GM21529 (cell line): ENCODE measurements around the gene ZBTB21.

ENCODE experiments used
- ATAC-seq: cut with Tn5 transposase; IDR thresholded peaks from one replicate; pipeline ENCODE4 v1.9.1; 2021; ENCODE audit not compliant: unreplicated experiment

The ZBTB21 gene

DNA sequence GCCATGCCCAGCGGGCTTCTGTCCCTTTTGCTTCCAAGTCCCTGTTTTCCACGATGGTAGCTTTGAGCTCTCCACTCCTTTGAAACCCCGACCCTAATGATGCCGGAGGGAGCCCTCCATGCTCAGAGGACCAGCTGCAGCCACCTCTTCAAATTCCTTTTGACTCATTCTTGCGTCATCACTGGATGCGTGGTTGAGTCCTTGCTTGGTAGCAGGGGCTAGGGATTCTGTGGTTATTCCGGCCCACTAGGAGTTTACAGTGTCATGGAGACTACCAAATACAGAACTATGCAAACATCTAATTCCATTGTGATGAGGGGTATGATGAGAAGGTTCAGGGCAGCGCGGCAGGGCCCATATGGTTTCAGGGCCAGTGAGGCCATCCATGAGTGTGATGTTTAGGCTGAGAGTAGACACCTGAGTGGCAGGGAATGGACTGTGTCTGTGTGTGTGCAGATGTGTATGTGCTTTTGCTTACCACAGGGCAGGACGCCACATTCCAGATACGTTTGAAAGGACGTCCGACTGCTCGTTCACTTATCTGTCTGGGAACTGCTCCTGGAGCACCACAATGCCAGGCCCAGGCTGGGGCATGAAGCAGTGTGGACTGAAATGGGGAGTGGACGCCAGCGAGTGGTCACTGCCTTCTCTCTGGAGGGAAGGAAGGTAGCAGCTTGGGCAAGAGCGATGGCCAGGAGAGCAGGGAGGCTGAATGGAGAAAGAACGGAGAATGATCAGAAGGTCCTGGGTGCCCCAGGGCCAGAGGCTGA, 30.4 kb upstream of the ZBTB21 start:
- no peak for ATAC-seq

DNA sequence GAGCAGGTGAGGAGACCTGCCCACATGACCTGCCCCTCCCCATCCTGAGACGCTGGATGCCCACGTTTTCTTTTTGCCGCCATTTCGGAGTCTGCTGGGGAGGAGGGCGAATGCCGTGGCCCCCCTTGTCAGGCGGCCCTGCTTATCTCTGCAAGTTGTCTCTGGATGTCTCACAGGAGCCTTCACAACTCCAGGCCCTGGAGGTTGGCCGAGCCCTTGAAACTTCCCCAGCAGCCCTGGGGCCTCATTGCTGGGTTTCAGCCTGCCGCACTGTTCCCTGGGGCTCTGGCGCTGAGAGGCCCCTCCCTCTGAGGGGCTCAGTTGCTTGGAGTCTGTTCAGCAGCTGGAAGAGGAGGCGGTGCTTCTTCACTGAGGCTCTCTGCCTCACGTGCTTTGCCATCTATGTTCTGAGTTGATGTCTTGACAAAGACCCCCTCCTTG, 29.8 kb upstream of the ZBTB21 start:
- no peak for ATAC-seq

DNA sequence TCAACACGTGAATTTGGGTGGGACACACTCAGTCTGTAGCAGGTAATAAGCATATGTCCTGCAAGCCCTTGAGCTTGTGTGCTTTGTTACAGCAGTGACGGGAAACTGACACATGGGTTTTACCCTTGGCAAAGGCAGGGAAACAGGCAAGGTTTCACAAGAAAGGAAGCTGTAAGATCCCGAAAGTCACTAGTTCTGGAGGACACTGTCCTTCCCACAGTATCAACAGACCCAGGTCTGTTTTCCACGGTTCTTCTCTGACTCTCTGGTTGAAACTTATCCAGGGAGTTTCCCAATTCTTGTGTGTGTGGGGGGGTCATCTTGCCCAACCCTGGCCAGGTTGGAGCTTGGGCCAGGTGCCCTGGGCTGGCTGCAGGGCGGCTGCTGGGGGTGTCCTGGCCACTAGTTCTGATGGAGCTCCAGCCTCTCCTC, 29.3 kb upstream of the ZBTB21 start:
- no peak for ATAC-seq

DNA sequence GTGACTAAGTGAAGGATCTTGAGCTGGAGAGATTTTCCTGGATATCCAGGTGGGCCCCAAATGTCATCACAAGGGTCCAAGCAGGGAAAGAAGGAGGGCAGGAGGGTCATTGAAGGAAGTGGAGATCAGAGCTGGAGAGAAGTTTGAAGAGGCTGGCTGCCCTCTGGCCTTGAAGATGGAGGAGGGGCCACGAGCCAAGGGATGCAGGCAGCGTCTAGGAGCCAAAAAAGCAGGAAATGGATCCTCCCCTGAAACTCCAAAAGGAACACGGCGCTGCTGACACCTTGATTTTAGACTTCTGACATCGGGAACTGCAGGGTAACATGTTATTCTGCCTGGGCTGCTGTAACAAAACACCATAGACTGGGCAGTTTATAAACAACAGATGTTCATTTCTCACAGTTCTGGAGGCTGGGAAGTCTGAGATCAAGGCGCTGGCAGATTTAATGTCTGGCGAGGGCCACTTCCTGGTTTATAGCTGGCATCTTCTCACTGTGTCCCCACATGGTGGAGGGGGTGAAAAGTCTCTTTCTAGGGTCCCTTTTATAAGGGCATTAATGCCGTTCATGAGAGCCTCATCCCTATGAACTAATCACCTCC, 28.8 kb upstream of the ZBTB21 start:
- no peak for ATAC-seq

- no peak for ATAC-seq
Observed at GRCh38 chr21:42038393-42038792, 28.2 kb upstream of the ZBTB21 start.

DNA sequence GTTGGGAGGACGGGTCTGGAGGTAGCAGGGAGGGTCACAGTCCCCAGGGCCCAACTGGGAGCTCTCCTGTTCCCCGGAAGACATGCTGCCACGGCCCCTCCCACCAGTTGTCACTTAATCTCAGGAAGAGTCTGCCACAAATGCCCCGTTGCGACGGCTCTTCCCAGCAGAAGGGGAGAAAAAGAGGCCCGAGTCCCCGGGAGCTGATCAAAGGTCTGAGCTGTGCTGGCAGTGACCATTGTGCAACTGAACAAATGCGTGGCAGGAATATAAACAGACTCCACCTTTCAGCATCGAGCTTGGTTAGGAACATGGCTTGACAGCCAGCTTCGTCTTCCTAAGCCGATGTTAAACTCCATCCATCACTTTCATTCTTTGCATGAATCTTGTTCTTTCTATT, 27.8 kb upstream of the ZBTB21 start:
- no peak for ATAC-seq

DNA sequence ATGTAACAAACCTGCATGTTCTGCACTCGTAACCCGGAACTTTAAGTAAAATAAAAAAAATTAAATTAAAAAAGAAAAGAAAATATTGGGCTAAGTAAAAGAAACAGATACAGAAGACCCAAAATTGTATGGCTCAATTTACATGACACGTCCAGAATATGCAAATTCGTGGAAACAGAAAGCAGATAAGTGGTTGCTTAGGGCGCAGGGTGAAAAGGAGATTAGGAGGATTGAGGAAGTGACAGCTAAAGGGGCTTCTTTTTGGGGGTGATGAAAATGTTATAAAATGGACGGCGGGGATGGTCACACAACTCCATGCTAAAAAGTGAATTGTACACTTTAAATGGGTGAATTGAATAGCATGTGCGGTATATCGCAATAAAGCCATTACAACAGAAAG, 27.4 kb upstream of the ZBTB21 start:
- ATAC-seq = no peak

GRCh38 chr21:42036313-42036712, 26.2 kb upstream of the ZBTB21 start:
- ATAC-seq = no peak

GRCh38 chr21:42032968-42033367, 22.8 kb upstream of the ZBTB21 start:
- no peak for ATAC-seq

GRCh38 chr21:42032266-42032665, 22.1 kb upstream of the ZBTB21 start:
- no peak for ATAC-seq

DNA sequence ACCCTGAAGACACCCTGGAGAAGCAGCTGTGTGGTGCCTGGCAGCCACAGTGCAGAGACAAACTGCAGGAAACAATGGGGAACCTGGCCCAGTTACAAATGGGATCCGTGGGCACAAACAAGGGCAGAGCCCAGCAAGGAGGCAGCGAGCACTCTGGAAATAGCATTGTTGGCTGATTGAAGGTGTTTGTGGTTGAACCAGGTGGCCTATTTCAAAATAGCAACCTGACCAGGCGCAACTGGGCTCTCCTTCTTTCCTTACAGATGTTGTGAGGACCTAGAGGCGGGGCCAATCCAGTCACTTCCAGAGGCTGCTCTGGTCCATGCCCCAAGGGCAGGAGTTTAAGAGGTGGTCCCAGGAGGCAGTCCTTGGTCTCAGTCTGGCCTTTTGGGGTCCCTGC, 21.7 kb upstream of the ZBTB21 start:
- no peak for ATAC-seq

DNA sequence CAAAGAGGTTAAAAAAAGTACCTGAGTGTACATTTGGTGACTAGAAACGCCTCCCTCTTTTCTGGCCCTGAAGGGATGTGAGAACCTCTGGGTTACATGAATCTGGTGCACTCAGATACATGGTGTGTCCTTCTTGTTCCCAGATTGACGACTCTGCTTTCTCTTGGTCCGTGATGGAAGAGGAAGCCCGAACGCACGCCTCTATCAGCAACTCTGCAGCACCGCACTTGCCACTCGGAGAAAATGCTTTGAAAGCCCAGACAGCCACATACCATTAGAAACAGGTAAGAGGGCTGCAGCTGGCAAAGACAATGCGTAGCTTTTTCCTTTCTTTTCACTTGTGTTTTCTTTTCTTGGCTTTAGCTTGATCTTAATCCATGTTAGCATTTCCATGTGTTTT, 21.1 kb upstream of the ZBTB21 start:
- no peak for ATAC-seq

- no peak for ATAC-seq
Observed at GRCh38 chr21:42030311-42030710, 20.2 kb upstream of the ZBTB21 start.

- ATAC-seq = no peak
Observed at GRCh38 chr21:42028766-42029425, 18.7 kb upstream of the ZBTB21 start.

- ATAC-seq = no peak
Observed at GRCh38 chr21:42027822-42028765, 17.9 kb upstream of the ZBTB21 start.

- no peak for ATAC-seq
Observed at GRCh38 chr21:42027085-42027821, 17.1 kb upstream of the ZBTB21 start.

DNA sequence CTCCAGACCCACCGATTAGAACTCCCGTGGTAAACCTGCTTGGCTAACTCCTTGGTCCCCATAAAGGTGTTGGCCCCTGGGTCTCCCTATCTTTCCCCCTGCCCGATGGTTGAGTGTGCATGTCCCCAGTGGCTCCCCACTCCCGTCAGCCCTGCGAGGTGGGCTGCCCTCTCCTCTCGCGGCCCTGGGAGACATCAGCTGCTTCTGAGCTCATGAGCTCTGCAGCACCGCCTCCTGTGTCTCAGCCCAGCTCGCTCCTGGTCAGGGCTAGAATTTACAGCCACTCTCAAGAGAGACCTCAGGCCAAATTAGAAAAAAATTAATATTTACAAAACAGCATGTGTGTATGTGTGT, 15.9 kb upstream of the ZBTB21 start:
- ATAC-seq = no peak

- no peak for ATAC-seq
Observed at GRCh38 chr21:42025376-42026081, 15.4 kb upstream of the ZBTB21 start.

- ATAC-seq = no peak
Observed at GRCh38 chr21:42022906-42023305, 12.7 kb upstream of the ZBTB21 start.

- ATAC-seq = no peak
Observed at GRCh38 chr21:42022091-42022430, 11.9 kb upstream of the ZBTB21 start.
